GM12878 (cell line): Measurements from ENCODE around the gene SYNJ2. TPM values are rescaled to one million over a fixed set of nuclear protein-coding genes. Genes with fewer than 3 reads are reported as not detected.

Source experiments
- ATF2 ChIP-seq: IDR thresholded peaks from 2 replicates; pipeline ENCODE4 v1.6.1; 2012; ENCODE audit warnings: low read length, inconsistent platforms
- CBX5 ChIP-seq: sonication (generic); IDR thresholded peaks from 2 replicates; pipeline ENCODE4 v1.6.1; 2016; ENCODE audit warnings: low read depth, moderate library complexity, mild to moderate bottlenecking, inconsistent platforms
- E2F8 ChIP-seq: fragments of 450-650 bp; IDR thresholded peaks from 2 replicates; pipeline ENCODE4 v1.6.1; 2018; ENCODE audit warnings: mild to moderate bottlenecking, low read depth, moderate library complexity; ENCODE audit not compliant: partially characterized antibody
- MTA2 ChIP-seq: fragments of 450-650 bp; IDR thresholded peaks from 2 replicates; pipeline ENCODE4 v1.6.1; 2016; ENCODE audit warnings: low read depth, mild to moderate bottlenecking, moderate library complexity
- MYC ChIP-seq: IDR thresholded peaks from 2 replicates; pipeline ENCODE4 v1.6.1; 2011; ENCODE audit warnings: mild to moderate bottlenecking, low read length, moderate library complexity, inconsistent platforms; ENCODE audit not compliant: insufficient read depth, insufficient replicate concordance, insufficient read length, severe bottlenecking
- PKNOX1 ChIP-seq: fragments of 450-650 bp; IDR thresholded peaks from 2 replicates; pipeline ENCODE4 v1.6.1; 2016; ENCODE audit warnings: mild to moderate bottlenecking
- RUNX3 ChIP-seq: IDR thresholded peaks from 2 replicates; pipeline ENCODE4 v1.6.1; 2012; ENCODE audit warnings: low read length, inconsistent platforms
- TCF12 ChIP-seq: IDR thresholded peaks from 2 replicates; pipeline ENCODE4 v1.6.1; 2011; ENCODE audit warnings: low read depth, mild to moderate bottlenecking, low read length
- polyA plus RNA-seq, 11 experiments: library from polyadenylated mRNA; depleted of rRNA in 4 of 11; unstranded in 6 of 11; stranded (reverse) in 5 of 11; fragments of >200 nt; fragmentation: Nextera tagmentation in 4 of 11; fragmentation: Illumina TruSeq in 1 of 11; extraction: Ambion mirVana in 4 of 11; extraction: Trizol in 1 of 11; gene quantifications; 1 replicate in 1 of 11; 2 replicates in 10 of 11; pipeline versions ENCODE4 v1.2.1 to v1.2.3, GENCODE V29; 2011 to 2016; ENCODE audit warnings: inconsistent platforms in 2 of 11, missing spikeins in 2 of 11, low read depth in 1 of 11
- total RNA-seq, 4 experiments: library from RNA; depleted of rRNA in 3 of 4; stranded (reverse); fragments of >200 nt in 3 of 4; fragmentation: Illumina TruSeq in 1 of 4; extraction: Trizol in 1 of 4; gene quantifications; 2 replicates each; pipeline versions ENCODE4 v1.2.1 to v1.2.3, GENCODE V29; 2013 to 2021
- TF ChIP-seq, protein P1 (sequence below): fragments of 150-350 bp; IDR thresholded peaks from 2 replicates; pipeline ENCODE4 v1.6.1; 2016; ENCODE audit warnings: low read depth, low read length

The SYNJ2 gene
- total and polyA plus RNA-seq, 10 of the 15 experiments (the other 5 are each of a cell fraction or from before 2014, with no cell fraction given) = 0.11 to 1.8 (median 0.57) TPM

DNA sequence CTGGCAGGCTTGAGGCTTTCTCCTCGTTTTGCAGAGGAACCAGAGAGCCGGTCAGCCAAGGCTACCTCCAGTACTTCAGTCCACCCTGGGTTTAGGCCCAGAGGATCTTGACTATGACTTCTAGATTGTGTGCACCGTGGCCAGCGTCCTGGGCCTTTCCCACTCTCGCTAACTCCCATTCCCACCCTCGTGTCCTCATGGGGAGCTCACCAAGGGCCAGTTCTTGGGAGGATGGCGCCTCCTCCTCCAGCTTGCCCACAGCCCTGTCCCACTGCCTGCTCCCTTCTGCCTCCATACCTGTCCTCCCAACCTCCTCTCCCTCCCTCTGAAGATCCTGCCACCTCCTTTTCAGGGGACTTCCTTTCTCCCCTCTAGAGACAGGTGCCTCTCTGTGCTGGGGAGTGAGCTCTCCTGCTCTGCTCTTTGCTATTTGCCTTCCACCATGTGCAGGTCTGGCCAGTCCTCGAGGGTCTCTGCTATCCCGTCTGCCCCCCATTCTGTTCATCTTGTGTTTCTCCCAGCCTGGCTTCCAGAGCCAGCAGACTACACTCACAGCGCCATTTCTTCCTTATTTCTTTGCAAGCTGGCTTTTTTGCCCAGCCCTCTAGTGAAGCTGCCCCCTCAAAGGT is 4.4 kb upstream of the SYNJ2 start (continued):
- TF ChIP-seq ATF2 = no peak
- no peak for TF ChIP-seq PKNOX1
- TF ChIP-seq E2F8 = no peak
- TF ChIP-seq MYC = no peak
- no peak for TF ChIP-seq RUNX3
- no peak for TF ChIP-seq MTA2
- TF ChIP-seq CBX5 = no peak
- TF ChIP-seq, protein P1, sequence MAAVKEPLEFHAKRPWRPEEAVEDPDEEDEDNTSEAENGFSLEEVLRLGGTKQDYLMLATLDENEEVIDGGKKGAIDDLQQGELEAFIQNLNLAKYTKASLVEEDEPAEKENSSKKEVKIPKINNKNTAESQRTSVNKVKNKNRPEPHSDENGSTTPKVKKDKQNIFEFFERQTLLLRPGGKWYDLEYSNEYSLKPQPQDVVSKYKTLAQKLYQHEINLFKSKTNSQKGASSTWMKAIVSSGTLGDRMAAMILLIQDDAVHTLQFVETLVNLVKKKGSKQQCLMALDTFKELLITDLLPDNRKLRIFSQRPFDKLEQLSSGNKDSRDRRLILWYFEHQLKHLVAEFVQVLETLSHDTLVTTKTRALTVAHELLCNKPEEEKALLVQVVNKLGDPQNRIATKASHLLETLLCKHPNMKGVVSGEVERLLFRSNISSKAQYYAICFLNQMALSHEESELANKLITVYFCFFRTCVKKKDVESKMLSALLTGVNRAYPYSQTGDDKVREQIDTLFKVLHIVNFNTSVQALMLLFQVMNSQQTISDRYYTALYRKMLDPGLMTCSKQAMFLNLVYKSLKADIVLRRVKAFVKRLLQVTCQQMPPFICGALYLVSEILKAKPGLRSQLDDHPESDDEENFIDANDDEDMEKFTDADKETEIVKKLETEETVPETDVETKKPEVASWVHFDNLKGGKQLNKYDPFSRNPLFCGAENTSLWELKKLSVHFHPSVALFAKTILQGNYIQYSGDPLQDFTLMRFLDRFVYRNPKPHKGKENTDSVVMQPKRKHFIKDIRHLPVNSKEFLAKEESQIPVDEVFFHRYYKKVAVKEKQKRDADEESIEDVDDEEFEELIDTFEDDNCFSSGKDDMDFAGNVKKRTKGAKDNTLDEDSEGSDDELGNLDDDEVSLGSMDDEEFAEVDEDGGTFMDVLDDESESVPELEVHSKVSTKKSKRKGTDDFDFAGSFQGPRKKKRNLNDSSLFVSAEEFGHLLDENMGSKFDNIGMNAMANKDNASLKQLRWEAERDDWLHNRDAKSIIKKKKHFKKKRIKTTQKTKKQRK = no peak
- TF ChIP-seq TCF12 = no peak
